ENCODE data around the gene TEN1.
"Not testable (repeated sequence)": the region's sequence is repeated elsewhere in the genome, so short reads cannot be mapped to it uniquely, and the experiment has no call there.

TEN1 gene

DNA sequence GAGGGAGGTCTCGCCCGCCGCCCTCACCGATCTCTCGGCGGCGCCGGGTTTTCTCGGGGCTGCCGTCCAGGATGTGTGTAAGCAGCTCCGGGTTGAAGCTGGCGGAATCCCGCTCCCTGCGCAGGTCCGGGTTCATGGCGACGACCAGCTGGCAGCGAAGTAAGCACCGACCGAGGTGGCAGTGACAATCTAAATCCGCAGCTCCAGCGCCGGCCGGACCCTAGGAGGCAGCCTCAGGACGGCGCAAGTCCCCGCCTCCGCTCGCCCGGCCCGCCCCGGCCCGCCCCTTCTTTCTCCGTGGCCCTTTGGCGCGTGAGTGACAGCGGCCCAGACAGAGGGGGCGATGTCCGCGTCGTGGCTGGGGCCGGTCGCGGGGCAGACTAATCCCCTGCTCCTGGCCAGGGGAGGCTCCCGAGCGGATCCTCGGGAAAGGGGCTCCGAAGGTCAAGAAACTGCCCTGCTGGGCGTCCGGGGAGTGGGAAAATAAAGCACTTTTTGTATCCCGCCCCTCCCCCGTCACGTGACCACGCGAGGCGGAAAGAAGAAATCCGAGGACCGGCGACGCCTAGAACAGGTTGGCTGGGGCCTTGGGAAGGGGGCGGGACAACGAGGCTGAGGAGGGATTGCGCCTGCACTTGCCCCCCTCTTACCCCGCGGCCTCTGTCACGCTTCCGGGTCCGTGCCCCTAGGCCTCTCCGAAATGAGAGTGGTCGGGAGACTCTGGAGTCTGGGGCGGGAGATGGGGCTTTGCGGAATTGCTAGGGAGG lies at the start of gene TEN1, which contains the start of gene ACOX1:
TSS of gene TEN1 (plus strand) at position 303 of the 767 bp plus-strand sequence. CDS start 6,953 bp downstream, outside the sequence.
TSS of gene ACOX1 (minus strand) at position 229 of the 767 bp plus-strand sequence. CDS start at position 136, 93 bp downstream.
- peak; percentile 96 for DNase-seq

- DNase-seq = no peak
Measured at GRCh38 chr17:75931062-75931461, 48.0 kb upstream of the TEN1 start.

- no peak for DNase-seq
Measured at GRCh38 chr17:75932852-75933251, 46.2 kb upstream of the TEN1 start.

GRCh38 chr17:75933808-75934207 lies 45.2 kb upstream of the TEN1 start:
- no peak for DNase-seq

DNA sequence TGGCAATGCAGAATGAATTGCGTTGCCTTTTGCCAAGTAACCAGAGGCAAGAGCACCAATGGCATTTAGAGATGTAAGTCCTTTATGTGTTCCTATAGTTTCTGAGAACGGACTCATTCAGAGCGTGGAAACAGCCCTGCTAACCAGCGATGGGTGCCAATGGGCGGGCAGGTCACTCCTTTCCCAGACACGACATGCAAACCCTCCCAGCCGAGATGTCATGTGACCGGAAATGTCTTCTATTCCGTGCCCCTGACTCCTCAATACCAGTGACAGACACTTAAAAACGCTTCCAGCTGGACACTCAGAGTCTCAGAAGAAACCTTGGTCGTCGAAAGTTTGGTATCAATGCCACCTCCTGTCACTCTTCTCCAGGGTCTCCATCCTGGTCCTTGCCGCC lies 41.4 kb upstream of the TEN1 start:
- DNase-seq = no peak

DNA sequence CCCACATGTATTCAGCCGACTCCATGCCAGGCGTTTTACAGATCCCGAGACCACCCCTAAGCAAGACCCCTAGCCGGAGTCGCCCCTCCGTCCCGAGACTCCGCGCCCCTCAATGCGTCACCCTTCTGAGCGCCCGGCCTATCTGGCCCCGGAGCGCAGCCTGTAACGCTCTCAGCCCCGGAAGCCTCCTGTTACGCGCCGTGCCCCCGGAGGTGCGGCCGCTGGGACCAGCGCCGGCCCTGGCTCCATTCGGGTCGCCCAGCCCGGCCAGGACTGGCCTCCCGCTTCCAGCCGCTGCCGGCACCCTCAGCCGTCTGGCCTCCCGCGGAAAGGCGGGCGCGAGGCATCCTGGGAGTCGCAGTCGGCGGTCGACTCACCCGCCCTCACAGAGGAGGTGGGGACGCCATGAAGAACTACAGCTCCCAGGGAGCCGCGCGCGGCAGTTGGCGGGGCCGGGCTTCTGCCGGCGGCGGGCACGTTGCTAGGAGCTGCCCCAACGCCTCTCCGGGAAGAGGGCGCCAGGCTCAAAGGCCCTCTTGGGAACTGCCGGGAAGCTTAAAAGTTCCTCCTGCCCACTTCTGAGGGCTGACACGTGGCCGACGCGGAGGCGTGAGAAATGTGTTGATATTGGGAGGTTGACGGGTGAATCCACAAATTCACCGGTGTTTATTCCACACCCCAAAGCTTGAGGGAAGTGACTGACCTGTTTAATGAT lies 38.2 kb upstream of the TEN1 start, which contains the start of gene FBF1:
TSS of gene FBF1 (minus strand) at position 316 of the 715 bp plus-strand sequence. CDS start 2,893 bp downstream, outside the sequence.
- DNase-seq = peak; percentile 74

- DNase-seq = no peak
Measured at GRCh38 chr17:75941442-75941819, 37.6 kb upstream of the TEN1 start.

DNA sequence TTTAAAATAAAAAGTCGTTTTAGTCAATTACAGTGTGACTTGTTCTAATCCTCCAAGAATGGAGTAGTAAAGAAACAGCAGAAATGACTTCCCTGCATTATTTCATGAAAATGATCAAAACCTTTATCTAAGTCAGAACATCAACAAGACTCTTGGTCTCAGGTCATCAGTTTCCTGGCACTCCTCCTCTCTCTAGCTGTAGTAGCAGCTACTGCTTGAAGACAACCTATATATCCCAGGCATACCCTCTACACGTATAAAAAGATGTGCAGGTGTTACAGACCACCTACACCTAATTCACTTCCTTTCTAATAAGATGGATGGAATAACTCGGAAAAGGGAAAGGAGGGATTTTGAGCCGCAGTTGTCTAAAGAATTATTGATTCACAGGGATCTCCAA lies 36.6 kb upstream of the TEN1 start:
- DNase-seq = no peak

- no peak for DNase-seq
Measured at GRCh38 chr17:75943491-75943890, 35.5 kb upstream of the TEN1 start.

GRCh38 chr17:75945211-75945610 lies 33.8 kb upstream of the TEN1 start:
- DNase-seq = no peak

DNA sequence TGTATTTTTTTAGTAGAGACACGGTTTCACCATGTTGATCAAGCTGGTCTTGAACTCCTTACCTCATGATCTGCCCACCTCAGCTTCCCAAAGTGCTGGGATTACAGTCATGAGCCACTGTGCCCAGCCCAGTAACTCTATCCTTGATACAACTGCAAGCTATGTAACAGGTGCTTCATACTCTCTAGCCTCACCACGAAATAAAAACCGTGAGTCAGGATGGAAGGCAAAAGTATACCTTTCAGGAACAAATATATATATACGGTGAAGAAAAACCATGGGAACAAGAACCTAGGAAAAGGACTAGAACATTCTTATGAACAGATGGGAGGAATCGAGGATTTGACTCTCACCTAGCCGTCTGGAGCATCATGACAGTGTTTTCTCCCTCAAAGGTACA lies 28.6 kb upstream of the TEN1 start:
- DNase-seq = no peak

DNA sequence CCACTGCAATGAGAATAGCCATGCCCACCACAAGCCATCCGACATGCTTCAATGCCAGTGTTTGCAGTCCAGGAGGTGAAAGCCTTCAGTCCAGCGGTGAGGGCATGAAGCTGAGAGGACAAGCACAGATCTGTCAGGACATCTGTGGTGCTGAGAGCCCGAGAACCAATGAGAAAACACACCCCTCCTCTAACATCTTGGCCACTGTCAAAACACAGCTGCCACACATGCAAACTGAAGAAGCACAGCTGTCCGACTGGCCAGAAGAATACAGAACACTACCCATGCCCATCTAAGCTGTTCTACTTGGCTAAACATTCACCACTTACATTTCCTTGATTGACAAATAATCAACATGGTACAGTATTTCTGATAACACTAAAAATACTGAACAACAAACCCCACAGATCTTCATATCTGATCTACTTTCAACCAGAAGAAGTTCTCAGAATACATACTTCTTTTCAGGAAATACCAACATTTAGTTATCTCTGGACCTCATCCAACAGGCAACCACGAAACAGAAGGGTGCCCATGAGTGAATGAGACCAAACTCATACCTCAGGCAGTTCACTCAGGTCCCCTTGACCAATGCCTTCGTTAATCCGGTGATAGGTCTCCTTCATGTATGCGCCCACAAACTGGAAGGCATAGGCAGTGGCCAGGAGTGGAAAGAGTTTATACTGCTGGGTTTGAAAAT lies 28.0 kb upstream of the TEN1 start:
- DNase-seq = no peak

DNA sequence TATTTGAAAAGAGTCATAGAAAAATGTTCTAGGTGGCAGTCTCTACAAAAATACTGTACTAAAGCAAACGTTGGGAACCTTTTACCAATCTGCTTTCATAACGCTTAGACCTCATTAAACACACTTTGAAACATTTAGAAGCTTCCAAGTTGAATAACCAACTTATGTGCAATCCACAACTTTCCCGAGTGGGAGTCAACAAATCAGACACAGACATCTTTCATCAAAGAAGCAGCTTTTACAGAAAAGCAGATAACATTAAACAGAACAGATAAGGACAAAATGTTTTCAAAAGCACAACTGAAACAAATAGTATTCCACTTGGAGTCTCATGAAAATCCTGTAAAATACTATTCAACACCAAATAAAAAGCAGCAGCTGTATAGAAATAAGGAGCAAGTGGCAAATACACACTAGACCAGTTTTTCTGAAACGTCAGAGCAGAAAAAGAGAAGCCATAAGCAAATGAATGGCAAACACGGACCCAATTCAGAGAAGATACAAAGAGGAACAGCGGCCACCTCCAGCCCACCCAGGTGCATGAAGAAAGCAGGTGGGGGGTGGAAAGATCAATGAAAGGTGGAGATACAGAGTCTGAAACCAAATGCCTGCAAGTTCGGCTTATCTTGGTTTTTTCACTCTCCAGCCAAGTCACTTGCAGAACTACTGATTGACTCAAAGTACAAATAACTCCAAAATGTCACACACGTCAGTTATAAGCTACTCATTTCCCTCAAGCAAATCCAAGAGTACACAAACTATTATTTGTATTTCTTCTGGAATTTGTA lies 19.8 kb upstream of the TEN1 start:
- DNase-seq = no peak

DNA sequence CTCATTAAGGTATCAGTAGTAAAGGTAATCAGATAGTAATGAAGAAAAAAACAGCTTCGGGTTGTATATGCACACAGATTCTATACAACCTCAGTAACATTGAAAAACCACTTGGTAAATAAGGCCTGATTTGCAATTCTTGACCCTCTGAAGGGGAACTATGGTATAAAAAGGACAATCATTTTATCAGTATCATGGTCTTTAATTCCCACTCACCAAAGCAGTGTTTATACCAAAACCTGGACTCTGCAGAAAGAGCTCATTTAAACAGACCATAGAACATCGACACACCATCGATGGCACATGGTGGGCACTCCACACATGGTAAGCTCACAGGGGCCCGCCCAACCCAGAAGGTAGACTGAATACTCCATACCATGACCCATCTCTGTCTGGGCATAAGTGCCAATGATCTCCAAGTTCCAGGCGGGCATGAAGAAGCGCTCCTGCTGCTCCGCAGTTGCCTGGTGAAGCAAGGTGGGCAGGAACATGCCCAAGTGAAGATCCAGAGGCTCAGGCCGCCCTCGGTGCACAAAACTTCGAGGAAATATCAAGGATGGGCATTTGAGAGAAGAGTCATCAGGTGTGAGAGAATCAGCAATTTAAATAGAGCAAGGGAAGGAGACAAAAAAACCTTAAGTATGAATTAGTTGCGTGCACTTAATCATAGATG lies 19.1 kb upstream of the TEN1 start:
- DNase-seq = no peak

GRCh38 chr17:75965468-75965867 lies 13.6 kb upstream of the TEN1 start:
- no peak for DNase-seq

DNA sequence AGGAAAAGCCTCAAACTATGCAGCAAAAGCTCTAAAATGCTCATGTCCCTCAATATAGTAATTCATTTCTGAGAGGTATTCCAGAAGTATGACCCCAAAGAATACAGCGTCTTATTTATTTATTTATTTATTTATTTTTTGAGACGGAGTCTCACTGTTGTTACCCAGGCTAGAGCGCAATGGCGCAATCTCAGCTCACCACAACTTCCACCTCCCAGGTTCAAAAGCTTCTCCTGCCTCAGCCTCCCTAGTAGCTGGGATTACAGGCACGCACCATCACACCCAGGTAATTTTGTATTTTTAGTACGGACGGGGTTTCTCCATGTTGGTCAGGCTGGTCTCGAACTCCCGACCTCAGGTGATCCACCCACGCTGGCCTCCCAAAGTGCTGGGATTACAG lies 10.0 kb upstream of the TEN1 start:
- DNase-seq = not testable (repeated sequence)

DNA sequence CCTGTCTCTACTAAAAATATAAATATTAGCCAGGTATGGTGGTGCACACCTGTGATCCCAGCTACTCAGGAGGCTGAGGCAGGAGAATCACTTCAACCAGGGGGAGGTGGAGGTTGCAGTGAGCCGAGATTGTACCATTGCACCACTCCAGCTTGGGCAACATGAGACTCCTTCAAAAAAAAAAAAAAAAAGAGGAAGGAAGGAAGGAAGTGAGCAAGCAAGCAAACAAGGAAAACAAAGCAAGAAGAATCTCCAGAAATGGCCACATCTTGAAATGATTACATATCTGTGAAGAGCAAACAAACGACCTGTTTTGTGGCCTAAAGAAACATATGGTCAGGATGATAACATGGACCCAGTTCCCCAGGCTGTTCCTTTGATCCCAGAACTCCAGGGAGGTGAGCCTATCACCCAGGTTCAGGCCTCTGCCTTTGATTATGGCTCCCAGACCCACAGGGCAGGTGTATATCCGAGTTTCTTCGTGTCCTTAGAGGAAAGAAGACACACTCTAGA lies 9.0 kb upstream of the TEN1 start:
- DNase-seq = no peak

GRCh38 chr17:75970626-75971025 lies 8.4 kb upstream of the TEN1 start:
- no peak for DNase-seq

DNA sequence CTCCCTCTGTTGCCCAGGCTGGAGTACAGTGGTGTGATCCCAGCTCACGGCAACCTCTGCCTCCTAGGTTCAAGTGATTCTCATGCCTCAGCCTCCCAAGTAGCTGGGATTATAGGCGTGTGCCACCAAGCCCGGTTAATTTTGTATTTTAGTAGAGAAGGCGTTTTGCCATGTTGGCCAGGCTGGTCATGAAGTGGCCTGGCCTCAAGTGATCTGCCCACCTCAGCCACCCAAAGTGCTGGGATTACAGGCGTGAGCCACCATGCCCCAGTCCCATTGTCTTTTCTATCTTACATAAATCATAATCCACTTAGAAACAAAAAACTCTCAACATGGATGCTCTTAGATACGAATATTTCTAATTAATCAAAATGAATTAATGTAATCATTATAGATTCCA lies 3.9 kb upstream of the TEN1 start:
- DNase-seq = not testable (repeated sequence)

DNA sequence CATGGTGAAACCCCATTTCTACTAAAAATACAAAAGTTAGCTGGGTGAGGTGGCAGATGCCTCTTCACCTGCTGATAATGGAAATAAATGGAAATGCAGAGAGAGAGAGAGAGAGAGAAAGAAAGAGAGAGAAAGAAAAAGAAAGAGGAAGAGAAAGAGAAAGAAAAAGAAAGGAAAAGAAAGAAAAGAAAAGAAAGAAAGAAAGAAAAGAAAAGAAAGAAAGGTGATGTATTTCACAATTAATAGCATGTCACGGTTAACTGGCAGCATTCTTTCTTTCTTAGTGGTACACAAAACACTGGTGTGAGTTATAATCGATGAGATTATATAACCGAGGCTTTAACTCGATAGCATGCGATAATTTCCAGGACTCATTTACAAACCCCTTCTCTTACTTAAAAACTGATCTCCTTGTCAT lies 3.3 kb upstream of the TEN1 start:
- no peak for DNase-seq

- no peak for DNase-seq
Measured at GRCh38 chr17:75976175-75976848, 2.7 kb upstream of the TEN1 start.
